WTC11 (cell line): Measurements from ENCODE around the gene TDRD6. TPM values are rescaled to one million over a fixed set of nuclear protein-coding genes. Genes with fewer than 3 reads are reported as not detected.

ENCODE experiments used
- ATAC-seq: fragments of 200-7000 bp; cut with Tn5 transposase; 2 replicates; pipeline ENCODE4 v1.10.0; 2021; ENCODE audit warnings: mild to moderate bottlenecking, moderate library complexity
- CTCF ChIA-PET: fragments of 300-600 bp; sonication (Branson Sonifier 250); formaldehyde crosslinking; loops from one replicate; lab custom pipeline; 2021; ENCODE audit warnings: antibody characterized with exemption; lab: Charles Lee
- POLR2A ChIA-PET: fragments of 350-600 bp; sonication (Branson Sonifier 250); formaldehyde crosslinking; loops from one replicate; lab custom pipeline; 2021; ENCODE audit warnings: antibody characterized with exemption; lab: Charles Lee
- DNase-seq: peaks from one replicate; pipeline ENCODE4 v3.0.0; 2021; ENCODE audit warnings: low spot score
- H3K27ac Mint-ChIP-seq: 2 replicates; pipeline ENCODE4 v1.8.0; 2021; ENCODE audit warnings: mixed read lengths
- H3K27me3 Mint-ChIP-seq: 2 replicates; pipeline ENCODE4 v1.8.0; 2021; ENCODE audit warnings: low read depth, mild to moderate bottlenecking, moderate library complexity, mixed read lengths
- H3K36me3 Mint-ChIP-seq: 2 replicates; pipeline ENCODE4 v1.8.0; 2021; ENCODE audit warnings: mixed read lengths
- H3K4me1 Mint-ChIP-seq: 2 replicates; pipeline ENCODE4 v1.8.0; 2022; ENCODE audit warnings: mixed read lengths
- H3K4me3 Mint-ChIP-seq: 2 replicates; pipeline ENCODE4 v1.8.0; 2021; ENCODE audit warnings: mild to moderate bottlenecking, moderate library complexity, mixed read lengths
- H3K9me3 Mint-ChIP-seq: 2 replicates; pipeline ENCODE4 v1.8.0; 2021; ENCODE audit warnings: mixed read lengths
- ATF1 ChIP-seq: sonication (generic); formaldehyde crosslinking; IDR thresholded peaks from 2 replicates; pipeline ENCODE4 v1.8.1; 2023; ENCODE audit warnings: mild to moderate bottlenecking, moderate library complexity, missing genetic modification reagents
- CBFB ChIP-seq: sonication (generic); formaldehyde crosslinking; IDR thresholded peaks from 2 replicates; pipeline ENCODE4 v1.8.1; 2022; ENCODE audit warnings: mild to moderate bottlenecking, low read depth, missing genetic modification reagents
- CREM ChIP-seq: sonication (generic); formaldehyde crosslinking; IDR thresholded peaks from 2 replicates; pipeline ENCODE4 v1.8.1; 2022; ENCODE audit warnings: mild to moderate bottlenecking, missing genetic modification reagents, moderate library complexity
- CTCF ChIP-seq: fragments of 200-600 bp; IDR thresholded peaks from 2 replicates; pipeline ENCODE4 v1.8.0; 2022; ENCODE audit warnings: antibody characterized with exemption
- MXD4 ChIP-seq: fragments of 250-450 bp; sonication (Bioruptor Pico); IDR thresholded peaks from 2 replicates; pipeline ENCODE4 v1.8.0; 2021; ENCODE audit warnings: mild to moderate bottlenecking, moderate library complexity, borderline replicate concordance
- NFATC4 ChIP-seq: fragments of 250-450 bp; sonication (Bioruptor Pico); IDR thresholded peaks from 2 replicates; pipeline ENCODE4 v1.9.0; 2021; ENCODE audit warnings: mild to moderate bottlenecking
- NFE2L1 ChIP-seq: sonication (generic); formaldehyde crosslinking; IDR thresholded peaks from 2 replicates; pipeline ENCODE4 v1.8.1; 2023; ENCODE audit warnings: missing genetic modification reagents
- NR2C2 ChIP-seq: sonication (generic); formaldehyde crosslinking; IDR thresholded peaks from 2 replicates; pipeline ENCODE4 v1.8.0; 2022; ENCODE audit warnings: mild to moderate bottlenecking, missing genetic modification reagents
- NR3C1 ChIP-seq: sonication (generic); formaldehyde crosslinking; conservative IDR thresholded peaks from 2 replicates; pipeline ENCODE4 v1.8.1; 2023; ENCODE audit warnings: low read depth, mild to moderate bottlenecking, missing genetic modification reagents
- PREB ChIP-seq: sonication (generic); formaldehyde crosslinking; IDR thresholded peaks from 2 replicates; pipeline ENCODE4 v1.8.1; 2022; ENCODE audit warnings: mild to moderate bottlenecking, missing genetic modification reagents, moderate library complexity, borderline replicate concordance
- SMAD3 ChIP-seq: sonication (generic); formaldehyde crosslinking; IDR thresholded peaks from 2 replicates; pipeline ENCODE4 v1.8.0; 2022; ENCODE audit warnings: missing genetic modification reagents, mild to moderate bottlenecking, borderline replicate concordance
- SMAD4 ChIP-seq: sonication (generic); formaldehyde crosslinking; IDR thresholded peaks from 2 replicates; pipeline ENCODE4 v1.8.0; 2022; ENCODE audit warnings: mild to moderate bottlenecking, missing genetic modification reagents
- USF2 ChIP-seq: sonication (generic); formaldehyde crosslinking; IDR thresholded peaks from 2 replicates; pipeline ENCODE4 v1.8.1; 2023; ENCODE audit warnings: mild to moderate bottlenecking, missing genetic modification reagents, moderate library complexity
- ZNF671 ChIP-seq: fragments of 250-450 bp; sonication (Bioruptor Pico); IDR thresholded peaks from 2 replicates; pipeline ENCODE4 v1.8.0; 2021; ENCODE audit warnings: mild to moderate bottlenecking
- total RNA-seq: library from RNA; stranded (reverse); gene quantifications from 3 replicates; pipeline ENCODE4 v1.2.3, GENCODE V29; 2021
- TF ChIP-seq, protein P1 (sequence below): fragments of 250-450 bp; sonication (Bioruptor Pico); IDR thresholded peaks from 2 replicates; pipeline ENCODE4 v1.9.0; 2021; ENCODE audit warnings: moderate library complexity, mild to moderate bottlenecking, inconsistent platforms, borderline replicate concordance
- TF ChIP-seq, protein P2 (sequence below): fragments of 250-450 bp; sonication (Bioruptor Pico); IDR thresholded peaks from 2 replicates; pipeline ENCODE4 v1.8.0; 2021; ENCODE audit warnings: mild to moderate bottlenecking
- TF ChIP-seq, protein P3 (sequence below): sonication (generic); formaldehyde crosslinking; IDR thresholded peaks from 2 replicates; pipeline ENCODE4 v1.8.0; 2022; ENCODE audit warnings: mild to moderate bottlenecking, missing genetic modification reagents

Gene TDRD6
- total RNA-seq, 1 experiment from 2014 or later = 0.04 TPM

DNA sequence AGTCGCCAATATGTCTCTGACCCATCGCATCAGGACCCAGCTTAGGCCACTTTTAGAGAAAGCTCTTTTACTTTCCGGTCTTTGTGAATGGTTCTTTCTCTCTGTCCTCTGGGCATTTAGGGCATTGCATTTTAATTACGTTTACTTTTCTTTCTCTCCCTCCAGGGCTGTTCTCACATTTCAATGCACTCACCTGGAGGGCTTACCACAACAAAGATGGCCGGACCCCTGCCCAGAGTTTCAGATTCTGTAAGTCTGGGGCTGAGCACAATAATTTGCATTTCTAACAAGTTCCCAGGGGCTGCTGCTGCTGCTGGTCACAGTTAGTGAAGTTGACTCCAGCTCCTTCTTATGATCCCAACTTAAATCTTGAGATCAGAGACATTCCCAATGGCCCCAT, 62.0 kb downstream of the TDRD6 start:
- ChIA-PET CTCF (interaction anchor here (1.0 to 1.4 kb wide), 2 partner anchors 16 to 94 kb away, joined by 3 to 5 read pairs; no protein-coding TSS in a partner anchor), POLR2A (interaction anchor here (0.6 to 1.1 kb wide), 2 partner anchors 15 to 16 kb away, joined by 3 read pairs; partner anchors contain the start of gene PLA2G7)
- H3K27me3 Mint-ChIP-seq = peaks cover 4% of the 10 kb centered on the region; the same call in 1 of the 2 replicates
- TF ChIP-seq, protein P1, sequence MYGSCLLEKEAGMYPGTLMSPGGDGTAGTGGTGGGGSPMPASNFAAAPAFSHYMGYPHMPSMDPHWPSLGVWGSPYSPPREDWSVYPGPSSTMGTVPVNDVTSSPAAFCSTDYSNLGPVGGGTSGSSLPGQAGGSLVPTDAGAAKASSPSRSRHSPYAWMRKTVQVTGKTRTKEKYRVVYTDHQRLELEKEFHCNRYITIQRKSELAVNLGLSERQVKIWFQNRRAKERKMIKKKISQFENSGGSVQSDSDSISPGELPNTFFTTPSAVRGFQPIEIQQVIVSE (CRISPR knock-in tag) = no peak
- 0 out of 2 replicates have a peak, but pooled peaks have one; percentile 44 for TF ChIP-seq CBFB (CRISPR knock-in tag)
- TF ChIP-seq, protein P2, sequence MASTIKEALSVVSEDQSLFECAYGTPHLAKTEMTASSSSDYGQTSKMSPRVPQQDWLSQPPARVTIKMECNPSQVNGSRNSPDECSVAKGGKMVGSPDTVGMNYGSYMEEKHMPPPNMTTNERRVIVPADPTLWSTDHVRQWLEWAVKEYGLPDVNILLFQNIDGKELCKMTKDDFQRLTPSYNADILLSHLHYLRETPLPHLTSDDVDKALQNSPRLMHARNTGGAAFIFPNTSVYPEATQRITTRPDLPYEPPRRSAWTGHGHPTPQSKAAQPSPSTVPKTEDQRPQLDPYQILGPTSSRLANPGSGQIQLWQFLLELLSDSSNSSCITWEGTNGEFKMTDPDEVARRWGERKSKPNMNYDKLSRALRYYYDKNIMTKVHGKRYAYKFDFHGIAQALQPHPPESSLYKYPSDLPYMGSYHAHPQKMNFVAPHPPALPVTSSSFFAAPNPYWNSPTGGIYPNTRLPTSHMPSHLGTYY (CRISPR knock-in tag) = no peak
- peak; percentile 27; the same call in 1 of the 2 replicates for TF ChIP-seq USF2 (CRISPR knock-in tag)
- no peak for TF ChIP-seq ZNF671 (CRISPR knock-in tag)
- ATAC-seq (peak; percentile 96), DNase-seq (peak; percentile 59)
- peaks cover 9% of the 10 kb centered on the region for H3K9me3 Mint-ChIP-seq
- 0 out of 2 replicates have a peak overlapping the region, but pooled peaks have one; percentile 26 for H3K4me3 Mint-ChIP-seq
- peaks cover 17% of the 10 kb centered on the region for H3K4me1 Mint-ChIP-seq
- no peaks in the 10 kb centered on the region for H3K36me3 Mint-ChIP-seq
- H3K27ac Mint-ChIP-seq = peak overlapping the region; percentile 95

DNA sequence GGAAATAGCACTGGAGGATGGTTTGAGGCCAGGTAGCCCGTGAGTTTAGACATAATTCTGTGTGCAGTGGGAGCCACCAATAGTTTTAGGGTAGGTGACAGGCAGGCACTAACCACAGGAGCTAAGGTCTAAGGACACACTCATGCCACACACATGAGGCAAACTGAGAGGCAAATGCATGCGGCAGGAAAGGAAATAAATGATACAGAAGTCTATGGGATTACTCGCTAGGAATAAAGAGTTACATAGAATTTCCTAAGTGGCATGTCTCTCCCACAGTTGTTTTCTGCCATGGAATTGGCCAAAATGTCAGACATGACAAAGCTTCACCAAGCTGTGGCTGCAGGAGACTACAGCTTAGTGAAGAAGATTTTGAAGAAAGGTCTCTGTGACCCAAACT, 64.0 kb downstream of the TDRD6 start:
- no peak overlapping the region for H3K27ac Mint-ChIP-seq
- H3K4me1 Mint-ChIP-seq = peaks cover 17% of the 10 kb centered on the region
- peaks cover 4% of the 10 kb centered on the region; the same call in 1 of the 2 replicates for H3K27me3 Mint-ChIP-seq
- TF ChIP-seq NR2C2 (CRISPR knock-in tag) (no peak), NFATC4 (CRISPR knock-in tag) (no peak), NR3C1 (CRISPR knock-in tag) (no peak), NFE2L1 (no peak), SMAD3 (CRISPR knock-in tag) (no peak), CTCF (no peak), SMAD4 (CRISPR knock-in tag) (no peak), ATF1 (no peak), PREB (CRISPR knock-in tag) (no peak), CREM (CRISPR knock-in tag) (no peak), CBFB (CRISPR knock-in tag) (no peak), MXD4 (no peak)
- TF ChIP-seq, protein P3, sequence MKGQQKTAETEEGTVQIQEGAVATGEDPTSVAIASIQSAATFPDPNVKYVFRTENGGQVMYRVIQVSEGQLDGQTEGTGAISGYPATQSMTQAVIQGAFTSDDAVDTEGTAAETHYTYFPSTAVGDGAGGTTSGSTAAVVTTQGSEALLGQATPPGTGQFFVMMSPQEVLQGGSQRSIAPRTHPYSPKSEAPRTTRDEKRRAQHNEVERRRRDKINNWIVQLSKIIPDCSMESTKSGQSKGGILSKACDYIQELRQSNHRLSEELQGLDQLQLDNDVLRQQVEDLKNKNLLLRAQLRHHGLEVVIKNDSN (CRISPR knock-in tag) = no peak
- DNase-seq = no peak
- no peak for ATAC-seq
- H3K36me3 Mint-ChIP-seq = no peaks in the 10 kb centered on the region
- ChIA-PET POLR2A (no interaction called here), CTCF (interaction anchor here (1.2 kb wide), 1 partner anchor 18 kb away, joined by 3 read pairs; no protein-coding TSS in a partner anchor)
- no peak overlapping the region for H3K4me3 Mint-ChIP-seq
- H3K9me3 Mint-ChIP-seq = no peaks in the 10 kb centered on the region

Other genes with a start within 250 kb of the TDRD6 start
- 3.4 to 3.9 TPM (median 3.8 TPM) in 3 replicates for gene RCAN2, start 196.4 kb upstream of the TDRD6 start, total RNA-seq
- gene CYP39A1, start 35.1 kb upstream of the TDRD6 start, total RNA-seq = 1.3 to 1.6 TPM (median 1.6 TPM) in 3 replicates
- 10.9 to 17.1 TPM (median 16.4 TPM) in 3 replicates for gene SLC25A27, start 34.9 kb upstream of the TDRD6 start, total RNA-seq
- gene PLA2G7, start 47.5 kb downstream of the TDRD6 start, total RNA-seq = 2.3 to 2.4 TPM (median 2.3 TPM) in 3 replicates
- not detected in 3 replicates for gene ANKRD66, start 59.0 kb downstream of the TDRD6 start, total RNA-seq
- gene MEP1A, start 105.5 kb downstream of the TDRD6 start, total RNA-seq = 0.09 TPM in 1 of 3 replicates, not detected in the others
- gene ADGRF5, start 234.1 kb downstream of the TDRD6 start, total RNA-seq = 0.11 to 0.25 TPM (median 0.24 TPM) in 3 replicates